ENCODE measurements around the gene ZNF606.
A peak's percentile ranks its signal among the peaks of the same experiment; 100 is the strongest.

ZNF606 gene

GRCh38 chr19:58002384-58003173 lies at the start of gene ZNF606:
TSS of gene ZNF606 (minus strand) at chr19:58002820. CDS start at chr19:58001319, 1,501 bp downstream.
- peak; percentile 97 for ATAC-seq
- Mint-ChIP-seq H3K4me3 (peak within 1 kb of the TSS; percentile 82), H3K36me3 (ENCODE audit: low read depth) (peaks cover 91% of the 10 kb centered on the region), H3K27me3 (no peaks in the 10 kb centered on the region), H3K27ac (peak within 1 kb of the TSS; percentile 86), H3K9me3 (peaks cover 70% of the 10 kb centered on the region), H3K4me1 (peaks cover 36% of the 10 kb centered on the region)
- peak; percentile 83 for DNase-seq

DNA sequence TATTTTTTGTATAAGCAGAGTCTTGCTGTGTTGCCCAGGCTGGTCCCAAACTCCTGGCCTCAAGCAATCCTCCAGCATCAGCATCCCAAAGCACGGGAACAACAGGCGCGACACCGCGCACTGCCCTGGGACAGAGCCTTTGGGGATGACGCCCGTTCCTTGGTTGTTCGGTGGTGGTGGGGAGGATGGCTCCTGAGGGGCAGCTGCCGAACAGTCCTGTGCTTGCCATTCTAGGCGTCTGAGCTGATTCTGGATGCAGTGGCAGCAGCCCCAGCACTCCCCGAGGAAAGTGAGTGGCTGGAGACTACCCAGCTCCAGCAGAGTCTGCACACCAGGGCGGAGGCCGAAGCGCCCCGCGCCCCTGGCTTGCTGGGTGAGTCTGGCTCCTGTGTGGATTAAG lies 49.6 kb upstream of the ZNF606 start:
- Mint-ChIP-seq H3K4me3 (no peak overlapping the region), H3K27me3 (peaks cover 11% of the 10 kb centered on the region), H3K36me3 (ENCODE audit: low read depth) (peaks cover 24% of the 10 kb centered on the region), H3K9me3 (peaks cover 44% of the 10 kb centered on the region), H3K27ac (no peak overlapping the region), H3K4me1 (no peaks in the 10 kb centered on the region)
- ATAC-seq (no peak), DNase-seq (no peak)

GRCh38 chr19:58047672-58048071 lies 45.1 kb upstream of the ZNF606 start:
- DNase-seq (no peak), ATAC-seq (no peak)
- Mint-ChIP-seq H3K27ac (no peak overlapping the region), H3K4me3 (no peak overlapping the region), H3K4me1 (no peaks in the 10 kb centered on the region), H3K27me3 (no peaks in the 10 kb centered on the region), H3K36me3 (ENCODE audit: low read depth) (peaks cover 18% of the 10 kb centered on the region), H3K9me3 (peaks cover 47% of the 10 kb centered on the region)

DNA sequence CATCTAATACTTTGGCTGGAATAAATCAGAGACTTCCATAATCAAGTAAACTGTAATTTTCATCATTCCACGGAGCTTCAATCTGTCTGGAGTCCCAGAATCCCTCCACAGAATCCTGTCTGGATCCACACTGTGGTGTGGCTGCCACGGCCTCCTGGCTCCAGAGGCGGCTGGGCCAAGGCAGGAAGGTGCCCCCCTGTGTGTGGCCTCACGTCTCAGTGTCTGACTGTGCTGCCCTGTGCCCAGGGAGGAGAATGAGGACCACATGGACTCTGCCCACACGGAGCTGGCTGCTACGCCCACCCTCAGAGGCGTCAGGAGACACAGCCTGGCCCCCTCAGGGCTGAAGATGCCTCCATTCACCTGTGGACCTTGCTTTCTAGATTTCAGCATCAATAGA lies 44.2 kb upstream of the ZNF606 start:
- Mint-ChIP-seq H3K36me3 (ENCODE audit: low read depth) (peaks cover 13% of the 10 kb centered on the region), H3K4me1 (no peaks in the 10 kb centered on the region), H3K27ac (no peak overlapping the region), H3K4me3 (no peak overlapping the region), H3K27me3 (no peaks in the 10 kb centered on the region), H3K9me3 (peaks cover 44% of the 10 kb centered on the region)
- no peak for DNase-seq
- ATAC-seq: no peak

- peaks cover 16% of the 10 kb centered on the region for H3K36me3 Mint-ChIP-seq (ENCODE audit: low read depth)
- no peak for ATAC-seq
- no peak overlapping the region for H3K27ac Mint-ChIP-seq
- no peaks in the 10 kb centered on the region for H3K27me3 Mint-ChIP-seq
- DNase-seq: no peak
- no peak overlapping the region for H3K4me3 Mint-ChIP-seq
- H3K9me3 Mint-ChIP-seq: peaks cover 34% of the 10 kb centered on the region
- H3K4me1 Mint-ChIP-seq: no peaks in the 10 kb centered on the region
Measured at GRCh38 chr19:58045411-58046050, 42.9 kb upstream of the ZNF606 start.

DNA sequence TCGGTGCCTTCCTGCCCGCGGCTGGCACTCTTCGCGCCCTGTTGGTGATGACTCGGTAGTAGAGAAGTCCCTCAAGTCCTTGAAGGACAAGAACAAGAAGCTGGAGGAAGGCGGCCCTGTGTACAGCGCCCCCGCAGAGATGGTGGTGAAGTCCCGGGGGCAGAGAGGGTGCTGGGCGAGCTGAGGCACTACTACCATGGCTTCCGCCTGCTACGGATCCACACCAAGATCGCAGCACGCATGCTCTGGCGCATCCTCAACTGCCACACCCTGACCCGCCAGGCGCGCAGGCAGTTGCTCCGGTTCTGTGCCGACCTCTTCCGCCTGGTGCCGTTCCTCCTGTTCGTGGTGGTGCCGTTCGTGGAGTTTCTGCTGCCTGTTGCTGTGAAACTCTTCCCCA lies 42.3 kb upstream of the ZNF606 start:
- peaks cover 16% of the 10 kb centered on the region for H3K36me3 Mint-ChIP-seq (ENCODE audit: low read depth)
- no peak overlapping the region for H3K4me3 Mint-ChIP-seq
- no peak for DNase-seq
- ATAC-seq: no peak
- H3K27me3 Mint-ChIP-seq: no peaks in the 10 kb centered on the region
- no peak overlapping the region for H3K27ac Mint-ChIP-seq
- peaks cover 33% of the 10 kb centered on the region for H3K9me3 Mint-ChIP-seq
- H3K4me1 Mint-ChIP-seq: no peaks in the 10 kb centered on the region

- no peaks in the 10 kb centered on the region for H3K27me3 Mint-ChIP-seq
- no peak for DNase-seq
- peaks cover 28% of the 10 kb centered on the region for H3K9me3 Mint-ChIP-seq
- H3K36me3 Mint-ChIP-seq (ENCODE audit: low read depth): peaks cover 16% of the 10 kb centered on the region
- no peak for ATAC-seq
- H3K4me1 Mint-ChIP-seq: no peaks in the 10 kb centered on the region
- H3K4me3 Mint-ChIP-seq: no peak overlapping the region
- no peak overlapping the region for H3K27ac Mint-ChIP-seq
Measured at GRCh38 chr19:58044391-58044790, 41.8 kb upstream of the ZNF606 start.

DNA sequence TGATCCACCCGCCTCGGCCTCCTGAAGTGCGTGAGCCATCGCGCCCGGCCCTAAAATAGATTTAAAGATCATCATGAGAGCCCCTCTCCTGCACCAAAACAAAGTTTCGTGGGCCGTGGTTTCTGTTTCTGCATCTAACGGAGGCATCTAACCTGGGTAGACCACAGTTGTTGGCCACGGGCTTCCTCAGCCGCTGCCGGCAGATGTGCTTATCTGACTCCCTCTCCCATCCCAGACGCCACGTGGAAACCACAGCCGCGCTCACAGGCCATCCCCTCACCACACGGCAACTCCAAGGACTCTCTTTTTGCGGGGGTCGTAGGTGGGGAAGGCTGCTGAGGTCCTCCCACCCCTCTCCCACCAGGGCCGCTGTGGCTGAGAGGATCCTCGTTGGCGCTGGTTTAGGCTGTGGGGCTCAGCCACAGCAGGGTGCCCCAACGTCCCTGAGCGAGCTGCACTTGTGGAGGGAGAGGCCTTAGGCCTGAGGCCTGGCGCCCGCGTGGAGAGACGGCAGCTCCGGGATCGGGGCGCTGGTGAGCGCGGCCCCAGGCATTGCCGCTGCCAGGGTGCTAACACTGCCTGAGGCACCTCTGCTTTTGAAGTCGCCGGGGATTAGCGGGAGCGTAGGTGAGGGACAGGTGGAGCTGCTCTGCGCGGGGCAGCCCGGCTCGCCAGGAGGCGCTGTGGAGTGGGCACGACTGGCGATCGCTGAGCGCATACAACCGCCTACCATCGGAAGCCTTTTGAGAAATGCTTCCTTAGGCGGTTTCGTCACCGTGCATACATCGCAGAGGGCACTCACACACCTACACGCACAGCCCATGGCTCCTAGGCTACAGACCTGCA lies 40.1 kb upstream of the ZNF606 start:
- H3K27ac Mint-ChIP-seq: no peak overlapping the region
- H3K9me3 Mint-ChIP-seq: peaks cover 25% of the 10 kb centered on the region
- no peaks in the 10 kb centered on the region for H3K4me1 Mint-ChIP-seq
- no peak for DNase-seq
- peaks cover 19% of the 10 kb centered on the region for H3K36me3 Mint-ChIP-seq (ENCODE audit: low read depth)
- H3K27me3 Mint-ChIP-seq: peaks cover 2% of the 10 kb centered on the region
- no peak for ATAC-seq
- no peak overlapping the region for H3K4me3 Mint-ChIP-seq

GRCh38 chr19:58040751-58041525 lies 38.3 kb upstream of the ZNF606 start:
- Mint-ChIP-seq H3K27me3 (peaks cover 7% of the 10 kb centered on the region), H3K27ac (no peak overlapping the region), H3K4me1 (no peaks in the 10 kb centered on the region), H3K36me3 (ENCODE audit: low read depth) (peaks cover 17% of the 10 kb centered on the region), H3K9me3 (peaks cover 28% of the 10 kb centered on the region), H3K4me3 (no peak overlapping the region)
- no peak for DNase-seq
- no peak for ATAC-seq

- peaks cover 34% of the 10 kb centered on the region for H3K9me3 Mint-ChIP-seq
- H3K27ac Mint-ChIP-seq: no peak overlapping the region
Measured at GRCh38 chr19:58038688-58039204, 36.1 kb upstream of the ZNF606 start.

DNA sequence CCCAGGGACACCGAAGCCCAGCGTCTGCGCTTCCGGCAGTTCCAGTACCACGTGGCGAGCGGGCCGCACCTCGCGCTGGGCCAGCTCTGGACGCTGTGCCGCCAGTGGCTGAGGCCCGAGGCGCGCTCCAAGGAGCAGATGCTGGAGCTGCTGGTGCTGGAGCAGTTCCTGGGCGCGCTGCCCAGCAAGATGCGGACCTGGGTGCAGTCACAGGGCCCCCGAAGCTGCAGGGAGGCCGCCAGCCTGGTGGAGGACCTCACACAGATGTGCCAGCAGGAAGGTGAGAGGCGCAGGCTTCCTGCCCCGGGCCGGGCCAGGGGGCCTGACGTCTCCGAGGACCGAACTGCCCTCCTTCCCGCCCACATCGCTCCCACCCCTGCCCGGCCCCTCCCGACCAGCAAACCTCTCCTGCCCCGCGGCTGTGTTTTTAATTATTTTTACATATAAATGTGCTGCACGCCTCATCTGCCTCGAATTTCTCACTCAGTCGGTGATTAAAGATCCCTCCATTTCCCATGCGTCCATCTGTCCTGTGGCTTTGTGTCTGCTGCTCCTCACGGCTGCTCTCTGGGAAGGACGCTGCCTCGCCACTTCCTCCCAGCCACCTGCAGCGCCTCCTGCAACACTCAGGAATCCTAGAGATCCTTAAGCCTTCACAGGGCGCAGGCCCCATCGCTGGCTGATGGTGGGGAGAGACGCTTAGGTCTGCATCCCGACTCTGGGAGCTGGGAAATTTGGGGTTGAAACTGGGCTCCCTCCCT lies 35.5 kb upstream of the ZNF606 start:
- no peak overlapping the region for H3K4me3 Mint-ChIP-seq
- no peak overlapping the region for H3K27ac Mint-ChIP-seq
- H3K27me3 Mint-ChIP-seq: peaks cover 20% of the 10 kb centered on the region
- no peak for DNase-seq
- no peaks in the 10 kb centered on the region for H3K4me1 Mint-ChIP-seq
- peaks cover 29% of the 10 kb centered on the region for H3K9me3 Mint-ChIP-seq
- ATAC-seq: no peak
- H3K36me3 Mint-ChIP-seq (ENCODE audit: low read depth): peaks cover 30% of the 10 kb centered on the region

More at GRCh38 chr19:58038688-58039204, 36.1 kb upstream of the ZNF606 start:
- ATAC-seq (no peak), DNase-seq (no peak)
- Mint-ChIP-seq H3K4me3 (no peak overlapping the region), H3K36me3 (ENCODE audit: low read depth) (peaks cover 29% of the 10 kb centered on the region), H3K27me3 (peaks cover 20% of the 10 kb centered on the region), H3K4me1 (no peaks in the 10 kb centered on the region)

DNA sequence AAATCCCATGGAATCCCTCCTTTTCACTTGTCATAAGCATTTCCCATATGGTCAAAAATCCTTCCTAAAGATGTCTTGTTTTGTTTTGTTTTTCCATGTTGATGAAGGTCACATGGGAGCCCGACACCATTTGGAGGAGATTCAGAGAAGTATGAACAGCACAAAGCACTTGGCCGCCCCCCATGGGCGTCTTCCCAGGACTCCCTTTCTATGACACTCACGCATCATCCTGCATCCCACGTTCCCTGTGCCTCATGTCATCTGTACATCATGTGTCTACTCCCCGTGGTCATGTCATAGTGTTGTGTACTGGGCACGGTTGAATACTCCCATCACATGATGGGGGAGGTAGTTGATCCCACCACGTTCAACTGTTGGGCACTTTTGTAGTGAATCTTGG lies 33.2 kb upstream of the ZNF606 start:
- peaks cover 24% of the 10 kb centered on the region for H3K27me3 Mint-ChIP-seq
- peaks cover 31% of the 10 kb centered on the region for H3K9me3 Mint-ChIP-seq
- H3K27ac Mint-ChIP-seq: no peak overlapping the region
- DNase-seq (no peak), ATAC-seq (no peak)
- peaks cover 27% of the 10 kb centered on the region for H3K36me3 Mint-ChIP-seq (ENCODE audit: low read depth)
- no peaks in the 10 kb centered on the region for H3K4me1 Mint-ChIP-seq
- H3K4me3 Mint-ChIP-seq: no peak overlapping the region

DNA sequence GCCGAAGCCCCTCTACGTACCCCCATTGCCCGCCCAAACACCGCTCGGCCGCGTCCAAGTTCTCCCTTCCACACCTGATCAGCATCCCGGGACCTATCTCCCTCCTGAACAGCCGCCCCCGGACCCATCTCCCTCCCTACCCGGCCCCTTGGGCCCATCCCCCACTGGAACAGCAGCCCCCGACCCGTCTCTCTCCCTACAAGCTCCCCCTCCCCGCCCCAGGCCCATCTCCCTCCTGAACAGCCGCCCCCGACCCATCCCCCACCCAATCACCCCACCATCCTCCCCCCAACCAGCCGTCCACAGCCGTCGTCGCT lies 31.8 kb upstream of the ZNF606 start:
- Mint-ChIP-seq H3K27ac (no peak overlapping the region), H3K27me3 (peaks cover 25% of the 10 kb centered on the region), H3K36me3 (ENCODE audit: low read depth) (peaks cover 26% of the 10 kb centered on the region), H3K4me1 (no peaks in the 10 kb centered on the region), H3K9me3 (peaks cover 33% of the 10 kb centered on the region), H3K4me3 (no peak overlapping the region)
- DNase-seq (no peak), ATAC-seq (no peak)

Data from activated naive CD8-positive, alpha-beta T cell treated with anti-CD3 and anti-CD28 coated beads, Interleukin-2, amount 50 U/mL, for 24 hours (primary cell).